A549 (cell line): ENCODE results near the gene BABAM1. TPM values are rescaled to one million over a fixed set of nuclear protein-coding genes. Genes with fewer than 3 reads are reported as not detected.
A peak's percentile ranks its signal among the peaks of the same experiment; 100 is the strongest.

Experiments
- ATAC-seq, 2 experiments: fragments of 200-7000 bp in 1 of 2; fragments of >200 bp in 1 of 2; cut with Nextera tagmentation in 1 of 2; cut with Tn5 transposase in 1 of 2; 3 replicates each; pipeline versions ENCODE4 v1.8.0 to v1.9.1; 2018 to 2020; ENCODE audit warnings: mild to moderate bottlenecking in 1 of 2, moderate library complexity in 1 of 2
- CTCF ChIA-PET: fragments of 300-600 bp; sonication (Branson Sonifier 250); formaldehyde crosslinking; extraction: SDS; loops from one replicate; lab custom pipeline; 2021; ENCODE audit warnings: antibody characterized with exemption, inconsistent platforms; lab: Yijun Ruan, JAX
- POLR2A ChIA-PET: fragments of 350-600 bp; formaldehyde crosslinking; extraction: SDS; loops from one replicate; lab custom pipeline; 2021; ENCODE audit warnings: antibody characterized with exemption, inconsistent platforms; lab: Yijun Ruan, JAX
- DNase-seq, 2 experiments: peaks; one replicate each; pipeline versions ENCODE4 v3.0.0 to v3.0.0-alpha.2; 2011 to 2016; ENCODE audit warnings: low read depth in 1 of 2, low spot score in 1 of 2
- FAIRE-seq: peaks from 2 replicates; lab custom pipeline; 2011; peaks lifted over from hg19 to GRCh38; lab: Jason Lieb, UNC
- H3K27ac ChIP-seq, 2 experiments: fragments of >200 bp; sonication (Bioruptor Twin); formaldehyde crosslinking; 3 replicates each; pipeline ENCODE4 v1.5.1; 2016 to 2017
- H3K4me1 ChIP-seq: fragments of >200 bp; sonication (Bioruptor Twin); formaldehyde crosslinking; 3 replicates; pipeline ENCODE4 v1.6.1; 2016
- H3K4me2 ChIP-seq: fragments of >200 bp; sonication (Bioruptor Twin); formaldehyde crosslinking; 3 replicates; pipeline ENCODE4 v1.6.1; 2016
- H3K4me3 ChIP-seq: fragments of >200 bp; sonication (Bioruptor Twin); formaldehyde crosslinking; 3 replicates; pipeline ENCODE4 v1.5.1; 2016
- H3K9me3 ChIP-seq: fragments of >200 bp; sonication (Bioruptor Twin); formaldehyde crosslinking; 3 replicates; pipeline ENCODE4 v1.6.1; 2016
- CEBPB ChIP-seq, 2 experiments: fragments of >200 bp in 1 of 2; sonication (Bioruptor Twin) in 1 of 2; formaldehyde crosslinking in 1 of 2; IDR thresholded peaks; 2 replicates each; pipeline ENCODE4 v1.6.1; 2012 to 2016
- FOSL2 ChIP-seq, 2 experiments: fragments of 450-650 bp in 1 of 2; fragments of >200 bp in 1 of 2; sonication (Bioruptor Twin) in 1 of 2; formaldehyde crosslinking; IDR thresholded peaks; 2 replicates each; pipeline versions ENCODE4 v1.5.0 to v1.6.1; 2016 to 2020; ENCODE audit warnings: mild to moderate bottlenecking in 1 of 2, moderate library complexity in 1 of 2
- GATA3 ChIP-seq: IDR thresholded peaks from 2 replicates; pipeline ENCODE4 v1.6.1; 2012; ENCODE audit warnings: borderline replicate concordance
- HDAC2 ChIP-seq: fragments of 200-600 bp; sonication (generic); IDR thresholded peaks from 2 replicates; pipeline ENCODE4 v1.6.1; 2016
- HEYL ChIP-seq: fragments of 250-450 bp; sonication (Bioruptor Pico); IDR thresholded peaks from 2 replicates; pipeline ENCODE4 v1.8.0; 2021; ENCODE audit warnings: mild to moderate bottlenecking, moderate library complexity
- HOXA7 ChIP-seq: fragments of 250-450 bp; sonication (Bioruptor Pico); IDR thresholded peaks from 2 replicates; pipeline ENCODE4 v1.5.0; 2020; ENCODE audit warnings: mild to moderate bottlenecking, moderate library complexity
- HOXB5 ChIP-seq: fragments of 250-450 bp; sonication (Bioruptor Pico); IDR thresholded peaks from 2 replicates; pipeline ENCODE4 v1.5.0; 2020; ENCODE audit warnings: mild to moderate bottlenecking, moderate library complexity
- JUN ChIP-seq, 2 experiments: fragments of >200 bp; sonication (Bioruptor Twin); formaldehyde crosslinking; IDR thresholded peaks; 2 replicates in 1 of 2; 3 replicates in 1 of 2; pipeline ENCODE4 v1.6.1; 2016 to 2017
- KDM1A ChIP-seq: fragments of 200-600 bp; sonication (generic); IDR thresholded peaks from 2 replicates; pipeline ENCODE4 v1.6.1; 2016; ENCODE audit warnings: low read depth, mild to moderate bottlenecking
- NFE2L2 ChIP-seq: fragments of 150-350 bp; conservative IDR thresholded peaks from 2 replicates; pipeline ENCODE4 v1.6.1; 2014; ENCODE audit warnings: low read length
- POLR2AphosphoS2 ChIP-seq: conservative IDR thresholded peaks from 2 replicates; pipeline ENCODE4 v1.6.1; 2012; ENCODE audit warnings: low read length, improper control_type of control experiment, inconsistent platforms
- RNF2 ChIP-seq: fragments of 200-600 bp; sonication (generic); IDR thresholded peaks from 2 replicates; pipeline ENCODE4 v1.6.1; 2016; ENCODE audit warnings: low read depth, mild to moderate bottlenecking, antibody characterized with exemption, moderate library complexity, borderline replicate concordance
- SMC3 ChIP-seq: fragments of >200 bp; sonication (Bioruptor Twin); formaldehyde crosslinking; IDR thresholded peaks from 3 replicates; pipeline ENCODE4 v1.6.1; 2018; ENCODE audit warnings: inconsistent platforms
- TP53 ChIP-seq: fragments of 250-450 bp; sonication (Bioruptor Pico); IDR thresholded peaks from 2 replicates; pipeline ENCODE4 v1.5.0; 2021; ENCODE audit warnings: mild to moderate bottlenecking, moderate library complexity
- ZC3H11A ChIP-seq: fragments of 450-650 bp; IDR thresholded peaks from 2 replicates; pipeline ENCODE4 v1.6.1; 2014; ENCODE audit warnings: antibody characterized with exemption, mild to moderate bottlenecking
- ZFP36 ChIP-seq: fragments of 450-650 bp; IDR thresholded peaks from 2 replicates; pipeline ENCODE4 v1.6.1; 2014; ENCODE audit warnings: borderline replicate concordance; ENCODE audit not compliant: partially characterized antibody
- ZNF302 ChIP-seq: fragments of 250-450 bp; sonication (Bioruptor Pico); IDR thresholded peaks from 2 replicates; pipeline ENCODE4 v1.9.0; 2021; ENCODE audit warnings: inconsistent platforms, mild to moderate bottlenecking, moderate library complexity
- WGBS: methylation state at CpG from one replicate; pipeline ENCODE4 v1.1.6; 2017; ENCODE audit errors: missing lambda C conversion rate; 5-methylcytosine and 5-hydroxymethylcytosine counted together
- polyA plus RNA-seq, 4 experiments: library from polyadenylated mRNA; depleted of rRNA in 3 of 4; stranded (reverse); fragments of >200 nt; fragmentation: RNase III in 1 of 4; extraction: RNeasy Plus Mini Kit Qiagen cat#74134 plus additional on column Dnase treatment in 1 of 4; gene quantifications; 2 replicates in 3 of 4; 3 replicates in 1 of 4; pipeline ENCODE4 v1.2.3, GENCODE V29; 2011 to 2017
- TF ChIP-seq, protein P1 (sequence below): IDR thresholded peaks from 2 replicates; pipeline ENCODE4 v1.6.1; 2012; ENCODE audit warnings: low read depth, borderline replicate concordance
- TF ChIP-seq, protein P2 (sequence below): IDR thresholded peaks from 2 replicates; pipeline ENCODE4 v1.6.1; 2012
- TF ChIP-seq, protein P3 (sequence below): IDR thresholded peaks from 2 replicates; pipeline ENCODE4 v1.6.1; 2012
- TF ChIP-seq, protein P4 (sequence below): fragments of >200 bp; sonication (Bioruptor Twin); formaldehyde crosslinking; IDR thresholded peaks from 3 replicates; pipeline ENCODE4 v1.5.1; 2016
- TF ChIP-seq, protein P5 (sequence below): fragments of 250-450 bp; sonication (Bioruptor Pico); IDR thresholded peaks from 2 replicates; pipeline ENCODE4 v1.5.0; 2020; ENCODE audit warnings: low read depth, mild to moderate bottlenecking, moderate library complexity
- TF ChIP-seq, protein P6 (sequence below): fragments of 450-650 bp; IDR thresholded peaks from 2 replicates; pipeline ENCODE4 v1.6.1; 2014; ENCODE audit warnings: antibody characterized with exemption
- TF ChIP-seq, protein P7 (sequence below): fragments of 200-600 bp; sonication (generic); IDR thresholded peaks from 2 replicates; pipeline ENCODE4 v1.6.1; 2016; ENCODE audit warnings: antibody characterized with exemption, mild to moderate bottlenecking, moderate library complexity

Gene BABAM1
- polyA plus RNA-seq, 2 of the 4 experiments (the other 2 are of a cell fraction) = 56.0 to 67.6 TPM

DNA sequence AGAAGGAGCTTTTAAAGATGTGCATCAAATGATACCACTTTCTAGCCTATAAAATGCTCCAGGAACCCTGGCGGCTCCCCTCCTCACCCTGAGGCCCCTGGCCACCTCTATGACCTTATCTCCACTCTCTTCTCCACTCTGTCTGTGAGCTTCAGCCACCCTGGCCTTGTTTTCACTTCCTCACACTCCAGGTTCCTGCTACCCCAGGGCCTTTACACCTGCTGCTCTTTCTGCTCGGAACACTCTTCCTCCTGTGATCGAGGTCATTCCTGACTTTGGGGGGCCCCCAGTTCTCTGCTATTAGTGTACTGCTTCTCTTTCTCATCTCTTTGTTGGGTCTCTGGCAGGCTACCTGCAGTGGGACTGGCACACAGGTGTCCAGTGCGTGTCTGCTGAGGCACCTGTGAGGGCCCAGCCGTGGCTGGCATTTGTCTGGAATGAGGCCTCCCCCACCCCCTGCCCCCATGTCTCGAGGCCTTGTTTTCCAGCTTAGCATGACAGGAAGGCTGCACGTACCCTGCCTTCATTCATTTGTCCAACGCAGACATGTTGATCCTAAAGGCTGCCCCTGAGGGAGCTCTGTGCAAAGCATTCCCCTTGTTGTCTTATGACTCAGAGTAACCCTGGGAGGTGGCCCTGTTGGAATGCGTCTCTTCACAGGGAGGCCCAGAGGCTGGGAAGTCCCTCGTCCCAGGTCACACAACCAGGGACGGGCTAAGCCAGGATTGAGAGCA is 44.4 kb downstream of the BABAM1 start:
- TF ChIP-seq, protein P1, sequence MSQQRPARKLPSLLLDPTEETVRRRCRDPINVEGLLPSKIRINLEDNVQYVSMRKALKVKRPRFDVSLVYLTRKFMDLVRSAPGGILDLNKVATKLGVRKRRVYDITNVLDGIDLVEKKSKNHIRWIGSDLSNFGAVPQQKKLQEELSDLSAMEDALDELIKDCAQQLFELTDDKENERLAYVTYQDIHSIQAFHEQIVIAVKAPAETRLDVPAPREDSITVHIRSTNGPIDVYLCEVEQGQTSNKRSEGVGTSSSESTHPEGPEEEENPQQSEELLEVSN = no peak
- TF ChIP-seq, protein P2, sequence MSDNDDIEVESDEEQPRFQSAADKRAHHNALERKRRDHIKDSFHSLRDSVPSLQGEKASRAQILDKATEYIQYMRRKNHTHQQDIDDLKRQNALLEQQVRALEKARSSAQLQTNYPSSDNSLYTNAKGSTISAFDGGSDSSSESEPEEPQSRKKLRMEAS = peak; percentile 55; the same call in 1 of the 2 replicates
- TF ChIP-seq KDM1A (0 out of 2 replicates have a peak, but pooled peaks have one; percentile 26), JUN (IDR thresholded peaks at IDR 0.05) (peak in 1 of 2 experiments; percentile 30; a peak in 1 of 5 replicates), HEYL (CRISPR knock-in tag) (no peak), FOSL2 (IDR thresholded peaks at IDR 0.05) (no peak), FOSL2 (CRISPR knock-in tag; IDR thresholded peaks at IDR 0.05) (peak; percentile 78)
- TF ChIP-seq, protein P3, sequence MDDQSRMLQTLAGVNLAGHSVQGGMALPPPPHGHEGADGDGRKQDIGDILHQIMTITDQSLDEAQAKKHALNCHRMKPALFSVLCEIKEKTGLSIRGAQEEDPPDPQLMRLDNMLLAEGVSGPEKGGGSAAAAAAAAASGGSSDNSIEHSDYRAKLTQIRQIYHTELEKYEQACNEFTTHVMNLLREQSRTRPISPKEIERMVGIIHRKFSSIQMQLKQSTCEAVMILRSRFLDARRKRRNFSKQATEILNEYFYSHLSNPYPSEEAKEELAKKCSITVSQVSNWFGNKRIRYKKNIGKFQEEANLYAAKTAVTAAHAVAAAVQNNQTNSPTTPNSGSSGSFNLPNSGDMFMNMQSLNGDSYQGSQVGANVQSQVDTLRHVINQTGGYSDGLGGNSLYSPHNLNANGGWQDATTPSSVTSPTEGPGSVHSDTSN = no peak
- ATAC-seq = peak; percentile 62 to 70
- H3K27ac ChIP-seq = peak overlapping the region; percentile 84 to 94
- peaks cover 33% of the 10 kb centered on the region for H3K4me1 ChIP-seq
- peak overlapping the region; percentile 32 for H3K4me3 ChIP-seq
- peak; percentile 82 for FAIRE-seq
- peak; percentile 73 to 85 for DNase-seq
- no peaks in the 10 kb centered on the region for H3K9me3 ChIP-seq
- H3K4me2 ChIP-seq = peak overlapping the region; percentile 97
- ChIA-PET POLR2A (interaction anchor here (0.9 to 1.4 kb wide), 3 partner anchors 22 to 652 kb away, joined by 3 to 4 read pairs (median 4); partner anchors contain the start of gene BABAM1), CTCF (interaction anchor here (0.9 kb wide), 1 partner anchor 9 kb away, joined by 3 read pairs; no protein-coding TSS in a partner anchor)
- 21% methylated on average over 8 of the region's 11 CpGs for WGBS

DNA sequence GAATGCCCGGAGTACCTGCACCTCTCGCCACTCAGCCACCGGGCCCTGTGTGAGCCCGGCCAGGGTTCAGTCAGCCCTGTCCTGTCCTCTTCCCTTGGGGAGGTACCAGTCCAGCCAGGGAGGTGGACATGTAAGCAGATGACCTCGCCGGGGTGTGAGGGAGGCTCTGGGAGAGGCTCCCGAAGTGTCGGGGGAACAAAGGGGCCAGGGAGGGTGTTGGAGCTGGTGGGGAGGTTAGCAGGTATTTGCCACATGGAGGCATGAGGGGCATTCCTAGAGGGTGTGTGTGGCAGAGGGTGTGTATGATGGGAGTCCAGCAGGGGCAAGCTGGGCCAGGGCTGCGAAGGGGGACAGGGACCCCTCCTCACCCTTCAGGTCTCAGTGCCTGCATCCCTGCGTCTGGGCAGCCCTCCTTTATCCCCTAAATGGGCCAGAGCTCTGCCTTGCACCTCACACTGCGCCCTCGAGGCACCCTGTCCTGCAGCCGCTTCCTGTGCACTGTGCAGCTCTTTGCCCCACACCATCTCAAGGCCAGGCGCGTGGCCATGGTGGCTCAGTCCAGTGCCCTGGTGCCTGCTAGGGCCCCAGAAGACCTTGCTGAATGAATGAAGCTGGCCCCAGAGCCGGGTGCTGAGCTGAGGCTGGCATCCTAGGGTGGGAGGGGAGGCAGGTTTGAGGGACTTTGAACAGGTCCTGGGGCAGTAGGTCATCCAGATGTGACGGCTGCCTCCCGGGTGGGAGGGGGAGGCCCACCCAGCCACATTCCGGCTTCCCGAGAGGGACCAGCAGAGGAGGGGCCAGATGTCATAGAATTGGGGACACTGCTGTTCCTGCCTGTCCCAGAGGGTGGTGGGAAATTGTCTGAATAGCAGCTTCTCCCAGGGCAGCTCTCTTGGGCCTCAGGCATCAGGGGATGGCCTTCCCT is 45.2 kb downstream of the BABAM1 start:
- ATAC-seq = no peak
- Histone ChIP-seq H3K4me1 (peaks cover 38% of the 10 kb centered on the region), H3K27ac (peak overlapping the region; percentile 84 to 94), H3K4me2 (peak overlapping the region; percentile 97), H3K4me3 (peak overlapping the region; percentile 32), H3K9me3 (no peaks in the 10 kb centered on the region)
- no peak for FAIRE-seq
- CTCF ChIA-PET = interaction anchor here (0.8 to 0.9 kb wide), 2 partner anchors 9 to 20 kb away, joined by 3 read pairs; no protein-coding TSS in a partner anchor
- WGBS = 74% methylated on average over 5 of the region's 20 CpGs
- no peak for DNase-seq
- POLR2A ChIA-PET = interaction anchor here (0.9 to 1.4 kb wide), 3 partner anchors 21 to 653 kb away, joined by 3 to 4 read pairs (median 4); partner anchors contain the start of gene BABAM1
- TF ChIP-seq CEBPB (IDR thresholded peaks at IDR 0.05) (no peak), ZC3H11A (no peak), TP53 (no peak), ZNF302 (CRISPR knock-in tag) (no peak), NFE2L2 (no peak), ZFP36 (no peak), HDAC2 (no peak), HOXB5 (CRISPR knock-in tag) (no peak), RNF2 (no peak), POLR2AphosphoS2 (no peak), HOXA7 (no peak), SMC3 (no peak), GATA3 (no peak)
- TF ChIP-seq, protein P4, sequence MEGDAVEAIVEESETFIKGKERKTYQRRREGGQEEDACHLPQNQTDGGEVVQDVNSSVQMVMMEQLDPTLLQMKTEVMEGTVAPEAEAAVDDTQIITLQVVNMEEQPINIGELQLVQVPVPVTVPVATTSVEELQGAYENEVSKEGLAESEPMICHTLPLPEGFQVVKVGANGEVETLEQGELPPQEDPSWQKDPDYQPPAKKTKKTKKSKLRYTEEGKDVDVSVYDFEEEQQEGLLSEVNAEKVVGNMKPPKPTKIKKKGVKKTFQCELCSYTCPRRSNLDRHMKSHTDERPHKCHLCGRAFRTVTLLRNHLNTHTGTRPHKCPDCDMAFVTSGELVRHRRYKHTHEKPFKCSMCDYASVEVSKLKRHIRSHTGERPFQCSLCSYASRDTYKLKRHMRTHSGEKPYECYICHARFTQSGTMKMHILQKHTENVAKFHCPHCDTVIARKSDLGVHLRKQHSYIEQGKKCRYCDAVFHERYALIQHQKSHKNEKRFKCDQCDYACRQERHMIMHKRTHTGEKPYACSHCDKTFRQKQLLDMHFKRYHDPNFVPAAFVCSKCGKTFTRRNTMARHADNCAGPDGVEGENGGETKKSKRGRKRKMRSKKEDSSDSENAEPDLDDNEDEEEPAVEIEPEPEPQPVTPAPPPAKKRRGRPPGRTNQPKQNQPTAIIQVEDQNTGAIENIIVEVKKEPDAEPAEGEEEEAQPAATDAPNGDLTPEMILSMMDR = no peak
- TF ChIP-seq, protein P5, sequence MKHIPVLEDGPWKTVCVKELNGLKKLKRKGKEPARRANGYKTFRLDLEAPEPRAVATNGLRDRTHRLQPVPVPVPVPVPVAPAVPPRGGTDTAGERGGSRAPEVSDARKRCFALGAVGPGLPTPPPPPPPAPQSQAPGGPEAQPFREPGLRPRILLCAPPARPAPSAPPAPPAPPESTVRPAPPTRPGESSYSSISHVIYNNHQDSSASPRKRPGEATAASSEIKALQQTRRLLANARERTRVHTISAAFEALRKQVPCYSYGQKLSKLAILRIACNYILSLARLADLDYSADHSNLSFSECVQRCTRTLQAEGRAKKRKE (CRISPR knock-in tag) = no peak
- TF ChIP-seq, protein P6, sequence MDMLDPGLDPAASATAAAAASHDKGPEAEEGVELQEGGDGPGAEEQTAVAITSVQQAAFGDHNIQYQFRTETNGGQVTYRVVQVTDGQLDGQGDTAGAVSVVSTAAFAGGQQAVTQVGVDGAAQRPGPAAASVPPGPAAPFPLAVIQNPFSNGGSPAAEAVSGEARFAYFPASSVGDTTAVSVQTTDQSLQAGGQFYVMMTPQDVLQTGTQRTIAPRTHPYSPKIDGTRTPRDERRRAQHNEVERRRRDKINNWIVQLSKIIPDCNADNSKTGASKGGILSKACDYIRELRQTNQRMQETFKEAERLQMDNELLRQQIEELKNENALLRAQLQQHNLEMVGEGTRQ = no peak
- TF ChIP-seq, protein P7, sequence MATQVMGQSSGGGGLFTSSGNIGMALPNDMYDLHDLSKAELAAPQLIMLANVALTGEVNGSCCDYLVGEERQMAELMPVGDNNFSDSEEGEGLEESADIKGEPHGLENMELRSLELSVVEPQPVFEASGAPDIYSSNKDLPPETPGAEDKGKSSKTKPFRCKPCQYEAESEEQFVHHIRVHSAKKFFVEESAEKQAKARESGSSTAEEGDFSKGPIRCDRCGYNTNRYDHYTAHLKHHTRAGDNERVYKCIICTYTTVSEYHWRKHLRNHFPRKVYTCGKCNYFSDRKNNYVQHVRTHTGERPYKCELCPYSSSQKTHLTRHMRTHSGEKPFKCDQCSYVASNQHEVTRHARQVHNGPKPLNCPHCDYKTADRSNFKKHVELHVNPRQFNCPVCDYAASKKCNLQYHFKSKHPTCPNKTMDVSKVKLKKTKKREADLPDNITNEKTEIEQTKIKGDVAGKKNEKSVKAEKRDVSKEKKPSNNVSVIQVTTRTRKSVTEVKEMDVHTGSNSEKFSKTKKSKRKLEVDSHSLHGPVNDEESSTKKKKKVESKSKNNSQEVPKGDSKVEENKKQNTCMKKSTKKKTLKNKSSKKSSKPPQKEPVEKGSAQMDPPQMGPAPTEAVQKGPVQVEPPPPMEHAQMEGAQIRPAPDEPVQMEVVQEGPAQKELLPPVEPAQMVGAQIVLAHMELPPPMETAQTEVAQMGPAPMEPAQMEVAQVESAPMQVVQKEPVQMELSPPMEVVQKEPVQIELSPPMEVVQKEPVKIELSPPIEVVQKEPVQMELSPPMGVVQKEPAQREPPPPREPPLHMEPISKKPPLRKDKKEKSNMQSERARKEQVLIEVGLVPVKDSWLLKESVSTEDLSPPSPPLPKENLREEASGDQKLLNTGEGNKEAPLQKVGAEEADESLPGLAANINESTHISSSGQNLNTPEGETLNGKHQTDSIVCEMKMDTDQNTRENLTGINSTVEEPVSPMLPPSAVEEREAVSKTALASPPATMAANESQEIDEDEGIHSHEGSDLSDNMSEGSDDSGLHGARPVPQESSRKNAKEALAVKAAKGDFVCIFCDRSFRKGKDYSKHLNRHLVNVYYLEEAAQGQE = no peak
